Fibroblast of peridontal ligament (primary cell): ENCODE data around the gene CHRNA3.
A peak's percentile ranks its signal among the peaks of the same experiment; 100 is the strongest.
"Not testable (repeated sequence)": the region's sequence is repeated elsewhere in the genome, so short reads cannot be mapped to it uniquely, and the experiment has no call there.

ENCODE experiments used
- DNase-seq: peaks from one replicate; pipeline ENCODE4 v3.0.0-alpha.2; 2010; ENCODE audit errors: extremely low read depth

Gene CHRNA3

DNA sequence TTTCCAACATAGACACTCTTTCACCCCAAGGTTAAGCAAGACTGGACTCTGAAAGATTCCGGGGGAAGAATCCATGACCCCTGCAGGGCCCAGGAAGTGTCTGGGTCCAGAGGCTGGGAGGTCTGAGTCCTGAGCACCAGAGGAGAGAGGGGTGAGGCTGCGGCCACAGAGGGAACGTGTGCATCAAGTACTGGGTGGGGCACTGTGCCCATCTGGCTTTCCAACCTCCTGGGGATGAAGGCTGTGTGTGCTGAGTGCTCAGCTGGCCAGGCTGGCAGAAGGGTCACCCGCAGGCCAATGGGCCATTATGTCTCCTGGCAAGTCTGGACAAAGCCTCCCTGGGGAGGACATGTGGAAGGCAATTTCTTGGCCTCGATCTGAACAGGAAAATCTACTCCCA, 3.3 kb downstream of the CHRNA3 start:
- peak; percentile 12 for DNase-seq

DNA sequence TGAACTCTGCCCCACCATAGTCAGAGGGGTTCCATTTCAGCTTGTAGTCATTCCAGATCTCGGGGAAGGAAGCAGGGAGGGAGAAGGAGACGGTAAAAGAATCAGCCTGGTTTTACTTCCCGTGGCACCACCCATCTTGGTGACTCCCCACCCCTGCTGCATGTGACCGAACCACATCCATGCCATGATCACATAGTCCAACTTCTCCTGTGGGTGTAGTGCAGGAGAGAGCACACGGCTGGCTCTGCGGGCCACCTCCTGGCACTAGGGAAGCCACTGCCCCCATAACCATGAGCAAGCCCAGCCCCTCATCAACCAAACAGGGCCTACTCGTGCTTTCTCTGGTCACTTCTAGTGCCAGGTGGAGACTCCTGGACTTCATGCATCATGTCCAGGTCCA, 3.7 kb downstream of the CHRNA3 start:
- no peak for DNase-seq

- DNase-seq = no peak
Observed at GRCh38 chr15:78616506-78616905, 4.3 kb downstream of the CHRNA3 start.

- DNase-seq = no peak
Observed at GRCh38 chr15:78615151-78615589, 5.6 kb downstream of the CHRNA3 start.

DNA sequence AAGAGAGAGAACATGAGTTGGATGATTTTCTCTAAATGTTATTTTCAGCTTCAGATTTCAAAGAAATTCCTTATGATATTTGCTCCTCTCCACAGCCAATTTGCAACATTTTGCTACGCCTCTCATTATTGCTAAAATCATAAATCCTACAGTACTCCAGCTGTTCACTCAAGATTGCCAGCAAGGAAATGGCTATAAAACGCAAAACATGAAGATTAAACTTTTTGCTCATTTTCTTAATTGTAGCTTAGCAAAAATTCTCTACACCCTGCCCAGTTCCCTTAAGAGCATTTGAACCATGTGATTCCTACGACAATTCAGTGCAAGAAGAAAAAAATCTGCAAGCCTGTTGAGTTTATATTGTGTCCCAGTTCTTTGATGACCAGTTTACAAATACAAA, 6.8 kb downstream of the CHRNA3 start:
- no peak for DNase-seq

- DNase-seq = not testable (repeated sequence)
Observed at GRCh38 chr15:78609551-78609950, 11.2 kb downstream of the CHRNA3 start.

GRCh38 chr15:78605680-78606079, 15.1 kb downstream of the CHRNA3 start:
- no peak for DNase-seq

DNA sequence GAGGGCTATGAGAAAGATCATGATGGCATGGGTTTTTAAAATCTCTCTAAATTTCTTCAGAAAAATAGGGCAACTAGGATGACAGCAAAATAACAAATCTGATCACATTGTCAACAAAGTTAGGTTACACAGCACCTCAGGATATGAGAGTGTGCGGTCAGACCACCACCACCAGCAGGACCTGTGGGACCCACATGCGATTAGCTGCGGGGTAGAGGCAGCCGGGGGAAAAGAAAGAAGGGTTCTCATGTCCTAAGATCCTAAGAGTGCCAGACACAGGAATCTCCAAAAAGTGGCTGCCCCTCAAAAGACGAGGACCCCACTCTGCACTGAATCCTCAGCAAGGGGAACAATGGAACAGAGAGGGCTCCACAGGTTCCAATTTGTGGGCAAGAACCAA, 15.6 kb downstream of the CHRNA3 start:
- DNase-seq = no peak

DNA sequence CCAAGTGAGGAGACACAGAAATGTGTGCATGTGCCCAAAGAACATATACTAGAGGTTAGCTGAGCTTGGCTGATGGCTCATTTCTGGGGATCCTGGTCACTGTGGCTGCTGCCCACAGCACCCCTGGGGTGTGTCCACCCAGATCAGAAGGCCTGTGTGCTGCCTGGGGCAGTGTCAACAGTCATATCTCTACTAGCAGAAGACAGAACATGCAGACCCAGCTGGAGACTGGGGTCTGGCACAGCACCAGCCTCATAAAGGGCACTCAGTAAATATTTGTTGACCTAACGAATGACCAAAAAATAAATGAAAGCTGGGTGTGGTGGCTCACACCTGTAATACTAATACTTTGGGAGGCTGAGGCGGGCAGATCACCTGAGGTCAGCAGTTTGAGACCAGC, 16.4 kb downstream of the CHRNA3 start:
- no peak for DNase-seq

GRCh38 chr15:78603467-78603866, 17.3 kb downstream of the CHRNA3 start:
- DNase-seq = no peak

DNA sequence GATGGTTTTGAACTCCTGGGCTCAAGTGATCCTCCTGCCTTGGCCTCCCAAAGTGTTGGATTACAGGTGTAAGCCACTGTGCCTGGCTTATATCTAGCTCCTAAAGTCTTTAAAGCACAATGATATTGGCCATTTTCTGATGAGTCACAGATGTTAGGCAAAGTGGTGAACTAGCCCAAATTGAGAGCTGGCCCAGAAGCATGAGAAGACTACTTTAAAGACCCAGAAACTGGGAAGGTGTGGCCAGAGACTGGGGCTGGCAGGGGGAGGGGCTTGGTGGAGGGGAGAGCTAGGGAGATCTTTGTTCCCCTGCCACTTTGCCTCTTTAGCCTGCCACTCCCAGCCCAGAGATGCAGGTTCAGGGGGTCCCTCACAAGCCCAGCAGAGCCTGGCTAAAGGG, 21.6 kb downstream of the CHRNA3 start:
- no peak for DNase-seq

- no peak for DNase-seq
Observed at GRCh38 chr15:78598348-78598747, 22.4 kb downstream of the CHRNA3 start.

- no peak for DNase-seq
Observed at GRCh38 chr15:78597583-78597982, 23.2 kb downstream of the CHRNA3 start.

DNA sequence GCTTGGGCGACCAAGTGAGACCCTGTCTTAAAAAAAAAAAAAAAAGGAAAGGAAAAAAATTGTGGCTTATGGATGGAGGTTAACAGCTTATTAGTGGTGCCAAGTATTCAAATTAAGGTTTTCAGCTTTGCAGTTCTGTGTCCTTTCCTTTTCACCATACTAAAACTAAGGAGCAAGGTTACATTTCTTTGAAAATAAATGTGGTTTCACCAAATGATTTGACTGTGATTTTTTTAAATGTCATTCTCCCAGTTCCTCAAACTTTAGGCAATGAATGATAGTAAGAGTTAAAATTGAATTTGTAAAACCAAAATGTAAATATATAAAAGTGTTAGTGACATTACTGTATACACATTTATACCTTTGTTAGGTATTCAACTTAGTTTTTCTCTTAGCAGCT, 45.9 kb downstream of the CHRNA3 start:
- DNase-seq = no peak

- no peak for DNase-seq
Observed at GRCh38 chr15:78573416-78573815, 47.4 kb downstream of the CHRNA3 start.

GRCh38 chr15:78571382-78571781, 49.4 kb downstream of the CHRNA3 start:
- no peak for DNase-seq

DNA sequence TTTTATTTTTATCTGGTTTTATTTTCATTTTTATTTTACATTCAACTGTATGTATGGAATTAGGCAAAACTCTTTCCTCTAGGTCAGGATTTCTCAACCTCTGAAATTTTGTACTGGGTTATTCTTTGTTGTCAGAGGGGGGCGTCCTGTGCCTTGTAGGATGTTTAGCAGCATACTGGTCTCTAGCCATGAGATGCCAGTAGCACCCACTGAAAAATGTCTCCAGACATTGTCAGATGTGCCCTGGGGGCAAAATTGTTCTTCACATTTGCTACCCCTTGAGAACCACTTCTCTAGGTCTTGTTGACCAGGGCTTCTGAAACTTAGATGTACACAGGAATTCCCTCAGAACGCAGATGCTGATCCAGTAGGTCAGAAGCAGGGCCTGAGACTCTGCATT, 50.1 kb downstream of the CHRNA3 start:
- DNase-seq = no peak

DNA sequence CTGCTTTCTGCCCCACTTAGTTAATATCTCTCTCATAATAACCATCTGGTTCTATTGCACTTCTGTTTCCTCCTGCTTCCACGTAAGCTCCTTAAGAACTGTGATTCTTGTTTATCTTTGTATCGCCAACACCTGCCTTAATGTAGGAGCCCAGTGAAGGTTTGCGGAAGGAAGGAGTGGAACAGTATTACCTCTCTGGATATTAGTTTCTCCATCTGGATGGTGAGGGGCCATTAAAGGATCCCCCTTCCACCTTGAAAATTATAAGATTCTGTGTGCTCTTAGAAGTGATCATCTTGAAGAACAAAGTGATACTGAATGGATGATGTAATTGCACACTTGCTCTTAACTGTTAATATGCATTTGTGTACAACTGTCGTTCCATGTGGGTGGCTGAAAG, 53.3 kb downstream of the CHRNA3 start:
- DNase-seq = no peak

GRCh38 chr15:78565951-78566774, 54.6 kb downstream of the CHRNA3 start:
- peak; percentile 22 for DNase-seq

DNA sequence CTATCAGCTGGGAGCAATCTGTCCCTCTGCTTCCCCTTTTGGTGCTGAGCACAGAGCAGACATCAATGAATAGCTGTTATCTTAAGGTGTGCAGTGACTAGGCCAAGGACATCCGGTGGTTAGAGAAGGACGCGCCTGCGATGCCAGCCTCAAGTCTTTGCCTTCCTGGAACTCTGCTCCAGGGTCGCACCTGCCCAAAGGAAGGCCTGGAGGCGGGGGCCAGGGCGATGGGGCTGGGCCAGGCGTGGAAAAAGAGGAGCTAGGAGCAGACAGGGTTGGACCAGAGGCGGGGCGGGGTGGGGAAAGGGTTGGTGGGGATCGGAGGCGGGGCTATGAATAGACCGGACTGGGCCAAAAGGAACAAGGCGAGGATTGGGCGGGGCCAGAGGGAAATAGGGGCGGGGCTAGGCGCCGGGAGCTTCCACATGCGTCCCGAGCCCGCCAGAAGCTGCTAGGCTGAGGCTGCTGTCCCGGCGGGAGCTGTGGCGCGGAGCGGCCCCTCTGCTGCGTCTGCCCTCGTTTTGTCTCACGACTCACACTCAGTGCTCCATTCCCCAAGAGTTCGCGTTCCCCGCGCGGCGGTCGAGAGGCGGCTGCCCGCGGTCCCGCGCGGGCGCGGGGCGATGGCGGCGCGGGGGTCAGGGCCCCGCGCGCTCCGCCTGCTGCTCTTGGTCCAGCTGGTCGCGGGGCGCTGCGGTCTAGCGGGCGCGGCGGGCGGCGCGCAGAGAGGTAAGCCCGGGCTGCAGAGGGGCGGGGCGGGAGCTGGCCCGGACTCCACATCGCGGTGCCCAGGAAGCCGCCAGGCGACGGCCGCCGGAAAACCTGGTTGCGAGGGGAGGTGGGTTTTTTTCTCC, 55.5 kb downstream of the CHRNA3 start, which contains the start of gene CHRNA5:
Gene CHRNA5 (plus strand): TSS at position 424 of the 854 bp plus-strand sequence. CDS start 200 bp downstream, at position 624.
- DNase-seq = peak; percentile 53

DNA sequence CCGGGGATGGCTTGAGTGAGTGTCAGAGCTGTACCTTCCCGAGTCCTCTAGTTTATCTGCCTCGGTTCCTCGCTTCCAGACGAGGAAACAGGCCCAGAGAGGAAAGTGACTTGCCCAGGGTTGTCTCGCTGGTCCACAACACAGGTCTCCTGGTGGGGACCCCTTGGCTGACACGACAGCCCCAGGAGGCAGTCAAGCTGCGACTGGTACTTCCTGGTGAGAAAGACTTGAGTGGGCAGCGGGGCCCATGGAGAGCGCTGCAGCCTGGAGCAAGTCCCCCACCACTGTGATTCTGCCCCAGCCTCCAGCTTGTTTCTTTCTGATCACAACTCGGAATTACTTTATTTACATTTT, 56.1 kb downstream of the CHRNA3 start:
- DNase-seq = no peak

- DNase-seq = no peak
Observed at GRCh38 chr15:78563092-78563491, 57.7 kb downstream of the CHRNA3 start.

DNA sequence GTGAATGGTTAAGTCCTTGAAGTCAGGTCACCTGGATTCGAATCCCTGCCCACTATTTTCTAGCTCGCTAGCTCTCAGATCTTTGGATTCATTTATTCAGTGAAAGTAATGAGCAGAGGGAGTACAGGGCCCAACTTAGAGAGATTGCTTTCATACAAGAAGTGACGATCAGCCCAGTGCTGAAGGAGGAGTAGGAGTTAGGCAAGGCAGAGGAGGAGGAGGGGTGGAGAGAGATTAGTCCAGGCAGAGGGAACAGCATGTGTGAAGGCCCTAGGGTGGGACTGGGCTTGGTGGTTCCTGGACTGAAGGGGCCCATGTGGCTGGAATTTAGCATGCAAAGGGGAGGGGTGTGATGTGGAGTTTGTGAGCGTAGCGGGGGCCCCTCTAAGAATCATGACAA, 59.3 kb downstream of the CHRNA3 start:
- no peak for DNase-seq
